ENCODE data around the gene BIRC3. TPM values are rescaled to one million over a fixed set of nuclear protein-coding genes. Genes with fewer than 3 reads are reported as not detected.

The BIRC3 gene
- total and polyA plus RNA-seq, 2 of the 8 experiments (the other 6 are each of a cell fraction or from before 2014, with no cell fraction given): 0.08 to 0.20 TPM

DNA sequence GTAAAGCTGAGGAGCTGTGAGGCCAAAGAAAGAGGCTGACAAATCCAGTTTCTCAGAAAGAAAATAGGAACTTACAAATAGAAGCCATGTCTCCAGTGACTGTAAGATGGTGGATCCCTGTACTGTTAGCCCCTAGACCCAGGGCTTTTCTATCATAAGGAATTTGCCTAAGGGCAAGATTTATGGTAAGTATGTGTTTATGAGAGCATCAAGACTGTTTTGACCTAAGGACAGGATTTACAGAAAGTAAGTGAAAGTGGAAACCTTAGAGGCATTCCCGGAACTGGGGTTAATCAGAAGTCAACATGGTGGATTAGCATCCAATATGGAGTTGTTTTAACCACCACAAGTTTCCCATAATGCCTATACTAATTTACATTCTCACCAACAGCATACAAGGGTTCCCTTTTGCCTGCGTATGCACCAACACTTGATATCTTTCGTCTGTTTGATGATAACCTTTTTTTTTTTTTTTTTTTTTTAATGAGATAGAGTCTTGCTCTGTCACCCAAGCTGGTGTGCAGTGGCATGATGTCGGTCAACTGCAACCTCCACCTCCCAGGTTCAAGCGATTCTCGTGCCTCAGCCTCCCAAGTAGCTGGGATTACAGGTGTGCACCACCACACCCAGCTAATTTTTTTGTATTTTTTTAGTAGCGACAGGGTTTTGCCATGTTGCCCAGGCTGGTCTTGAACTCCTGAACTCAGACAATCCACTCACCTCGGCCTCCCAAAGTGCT is 69.9 kb downstream of the BIRC3 start:
- ChIA-PET POLR2A (ENCODE audit: partially characterized antibody) (no interaction called here), CTCF (ENCODE audit: partially characterized antibody) (no interaction called here)
- H2BK120ac ChIP-seq (replicated peaks; ENCODE audit: low read depth, low read length): no peak overlapping the region
- no peaks in the 10 kb centered on the region for H3K23me2 ChIP-seq (ENCODE audit: low read depth, low read length)
- H3K36me3 ChIP-seq (ENCODE audit: control insufficient read depth in 2 of 4, insufficient read depth in 4 of 4, low read length in 3 of 4): peaks cover 0 to 4% (median 0%) of the 10 kb centered on the region in 4 experiments; a peak in 2 of 8 replicates
- H3K9me3 ChIP-seq (ENCODE audit: insufficient read depth in 2 of 2, low read depth in 1 of 2, low read length in 1 of 2): no peaks in the 10 kb centered on the region
- H3K9ac ChIP-seq (replicated peaks in 1 of 4; ENCODE audit: extremely low read depth in 1 of 4, low read depth in 3 of 4, low read length in 3 of 4): no peak overlapping the region
- H3K27me3 ChIP-seq (replicated peaks in 1 of 4; ENCODE audit: control insufficient read depth in 3 of 4, extremely low read depth in 1 of 4, insufficient read depth in 3 of 4, low read length in 3 of 4): no peaks in the 10 kb centered on the region
- H3K23ac ChIP-seq (ENCODE audit: insufficient read length): no peak overlapping the region
- no peaks in the 10 kb centered on the region for H3K79me2 ChIP-seq (ENCODE audit: control insufficient read depth in 1 of 2, insufficient read depth in 2 of 2, low read length in 2 of 2)
- H2BK15ac ChIP-seq (ENCODE audit: low read length): no peak overlapping the region
- no peak overlapping the region for H2AFZ ChIP-seq (ENCODE audit: low read length)
- H3K4me3 ChIP-seq (ENCODE audit: extremely low read depth in 1 of 4, insufficient read depth in 2 of 4, low read depth in 3 of 4, low read length in 4 of 4): no peak overlapping the region
- H3K4me2 ChIP-seq (ENCODE audit: insufficient read depth in 1 of 2, low read depth in 2 of 2, low read length in 2 of 2): no peak overlapping the region
- no peak overlapping the region for H2BK5ac ChIP-seq (ENCODE audit: low read depth, low read length)
- 83% methylated on average over 8 of the region's 8 CpGs; no CpG with 5 or more reads in 1 of the 2 experiments for WGBS, 2 experiments (ENCODE audit: extremely low coverage in 1 of 2, insufficient coverage in 1 of 2, insufficient read length in 1 of 2, insufficient replicate concordance in 2 of 2, low coverage in 1 of 2, low lambda C conversion rate in 2 of 2, missing lambda C conversion rate in 1 of 2)
- TF ChIP-seq KDM1A (IDR thresholded peaks at IDR 0.05; ENCODE audit: borderline replicate concordance, low read length) (no peak), EP300 (IDR thresholded peaks at IDR 0.05; ENCODE audit: borderline replicate concordance in 1 of 2, low read depth in 2 of 2, low read length in 2 of 2) (no peak), CHD2 (IDR thresholded peaks at IDR 0.05; ENCODE audit: low read length) (no peak), BRCA1 (IDR thresholded peaks at IDR 0.05; ENCODE audit: low read depth, low read length) (no peak), SIX5 (IDR thresholded peaks at IDR 0.05; ENCODE audit: low read depth, low read length) (no peak), TBP (IDR thresholded peaks at IDR 0.05; ENCODE audit: low read depth, low read length) (no peak), CTBP2 (IDR thresholded peaks at IDR 0.05; ENCODE audit: borderline replicate concordance, insufficient read depth, insufficient read length, low read length) (no peak)
- TF ChIP-seq, protein P1, sequence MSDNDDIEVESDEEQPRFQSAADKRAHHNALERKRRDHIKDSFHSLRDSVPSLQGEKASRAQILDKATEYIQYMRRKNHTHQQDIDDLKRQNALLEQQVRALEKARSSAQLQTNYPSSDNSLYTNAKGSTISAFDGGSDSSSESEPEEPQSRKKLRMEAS (IDR thresholded peaks at IDR 0.05): no peak
- DNase-seq (ENCODE audit: low read depth in 1 of 2, low spot score in 2 of 2) (no peak), FAIRE-seq (no peak)
- no peak overlapping the region for H2BK12ac ChIP-seq (ENCODE audit: low read depth, low read length)
- no peak overlapping the region for H2AK5ac ChIP-seq (ENCODE audit: low read depth, low read length)
- H4K20me1 ChIP-seq (replicated peaks in 1 of 2; ENCODE audit: control insufficient read depth in 1 of 2, insufficient read depth in 2 of 2, low read length in 2 of 2): no peaks in the 10 kb centered on the region
- no peak overlapping the region for H4K91ac ChIP-seq (replicated peaks; ENCODE audit: insufficient read length, low read length)
- H3K4ac ChIP-seq (replicated peaks; ENCODE audit: insufficient read length, low read depth, low read length): no peak overlapping the region
- no peak overlapping the region for H3K18ac ChIP-seq (ENCODE audit: extremely low read depth, low read length)
- no peak overlapping the region for H4K5ac ChIP-seq (ENCODE audit: insufficient read length, low read depth, low read length)
- H2BK20ac ChIP-seq (ENCODE audit: low read length): no peak overlapping the region
- no peak overlapping the region for H3K27ac ChIP-seq (ENCODE audit: low read depth, low read length)
- no peaks in the 10 kb centered on the region for H3K4me1 ChIP-seq (replicated peaks in 1 of 4; ENCODE audit: control insufficient read depth in 3 of 4, insufficient read depth in 4 of 4, low read length in 3 of 4)
- no peak overlapping the region for H4K8ac ChIP-seq (ENCODE audit: extremely low read depth, insufficient read depth, low read length)
- H3K79me1 ChIP-seq (ENCODE audit: low read depth, low read length): no peaks in the 10 kb centered on the region
- H3K56ac ChIP-seq (replicated peaks; ENCODE audit: insufficient read length, low read depth, low read length): no peak overlapping the region
- H3K14ac ChIP-seq (ENCODE audit: insufficient read length): no peak overlapping the region
